PC-9 (cell line): ENCODE data around the gene ACSL5. TPM values are rescaled to one million over a fixed set of nuclear protein-coding genes. Genes with fewer than 3 reads are reported as not detected.
A peak's percentile ranks its signal among the peaks of the same experiment; 100 is the strongest.

Experiments used
- BruUV-seq: library from RNA; stranded (reverse); fragments of 400-500 nt; replicated peaks from 2 replicates; lab custom pipeline; 2021; lab: Mats Ljungman, UMichigan
- CTCF ChIA-PET: fragments of 300-600 bp; sonication (Branson Sonifier 250); formaldehyde crosslinking; loops from one replicate; lab custom pipeline; 2022; ENCODE audit warnings: antibody characterized with exemption; lab: Charles Lee
- POLR2A ChIA-PET: fragments of 300-600 bp; sonication (Branson Sonifier 250); formaldehyde crosslinking; loops from one replicate; lab custom pipeline; 2022; ENCODE audit warnings: antibody characterized with exemption; ENCODE audit not compliant: unreplicated experiment; lab: Charles Lee
- DNase-seq, 2 experiments: peaks; one replicate each; pipeline versions ENCODE4 v3.0.0 to v3.0.0-alpha.2; 2015 to 2022; ENCODE audit warnings: mixed read lengths in 1 of 2
- H2AFZ ChIP-seq: fragments of 200-600 bp; sonication (generic); 2 replicates; pipeline ENCODE4 v1.8.1; 2017; ENCODE audit warnings: antibody characterized with exemption
- H3F3A ChIP-seq: fragments of 200-600 bp; sonication (generic); 2 replicates; pipeline ENCODE4 v1.8.1; 2017; ENCODE audit warnings: antibody characterized with exemption, mild to moderate bottlenecking, low read depth; ENCODE audit not compliant: insufficient read depth
- H3K27ac ChIP-seq: fragments of 200-600 bp; sonication (generic); 2 replicates; pipeline ENCODE4 v1.6.1; 2016; ENCODE audit warnings: mixed run types
- H3K27me3 ChIP-seq: fragments of 200-600 bp; sonication (generic); 2 replicates; pipeline ENCODE4 v1.6.1; 2016; ENCODE audit warnings: low read depth, mixed run types; ENCODE audit not compliant: insufficient read depth
- H3K36me3 ChIP-seq: fragments of 200-600 bp; sonication (generic); 2 replicates; pipeline ENCODE4 v1.6.1; 2016; ENCODE audit warnings: low read depth, mixed run types
- H3K4me1 ChIP-seq: fragments of 200-600 bp; sonication (generic); replicated peaks from 2 replicates; pipeline ENCODE4 v1.6.1; 2016; ENCODE audit warnings: mixed run types; ENCODE audit not compliant: insufficient read depth
- H3K4me2 ChIP-seq: fragments of 200-600 bp; sonication (generic); 2 replicates; pipeline ENCODE4 v1.6.1; 2017; ENCODE audit warnings: mixed run types
- H3K4me3 ChIP-seq: fragments of 200-600 bp; sonication (generic); 2 replicates; pipeline ENCODE4 v1.6.1; 2016; ENCODE audit warnings: mixed run types
- H3K79me2 ChIP-seq: fragments of 200-600 bp; sonication (generic); 2 replicates; pipeline ENCODE4 v1.6.1; 2017; ENCODE audit warnings: low read depth, mixed run types
- H3K9me2 ChIP-seq: fragments of 200-600 bp; sonication (generic); 2 replicates; pipeline ENCODE4 v1.8.1; 2017; ENCODE audit warnings: mild to moderate bottlenecking; ENCODE audit not compliant: insufficient read depth
- H3K9me3 ChIP-seq: fragments of 200-600 bp; sonication (generic); 2 replicates; pipeline ENCODE4 v1.8.1; 2016; ENCODE audit warnings: low read depth; ENCODE audit not compliant: insufficient read depth
- H4K20me1 ChIP-seq: fragments of 200-600 bp; sonication (generic); 2 replicates; pipeline ENCODE4 v1.8.1; 2017; ENCODE audit not compliant: insufficient read depth
- EZH2 ChIP-seq: fragments of 200-600 bp; sonication (generic); IDR thresholded peaks from 2 replicates; pipeline ENCODE4 v1.8.0; 2017; ENCODE audit warnings: antibody characterized with exemption, low read depth
- intact Hi-C: fragments of 100-400 bp; cut with micrococcal nuclease; formaldehyde crosslinking; loops from one replicate; pipeline ENCODE4 v1.10.0; 2022; ENCODE audit not compliant: unreplicated experiment
- total RNA-seq: library from RNA; stranded (reverse); gene quantifications from 2 replicates; pipeline ENCODE4 v1.2.3, GENCODE V29; 2021
- TF ChIP-seq, protein P1 (sequence below): fragments of 200-600 bp; sonication (generic); conservative IDR thresholded peaks from 2 replicates; pipeline ENCODE4 v1.6.1; 2017; ENCODE audit warnings: mixed run types, antibody characterized with exemption, mild to moderate bottlenecking, moderate library complexity

ACSL5 gene
- total RNA-seq, 1 experiment from 2014 or later = 21.4 TPM

DNA sequence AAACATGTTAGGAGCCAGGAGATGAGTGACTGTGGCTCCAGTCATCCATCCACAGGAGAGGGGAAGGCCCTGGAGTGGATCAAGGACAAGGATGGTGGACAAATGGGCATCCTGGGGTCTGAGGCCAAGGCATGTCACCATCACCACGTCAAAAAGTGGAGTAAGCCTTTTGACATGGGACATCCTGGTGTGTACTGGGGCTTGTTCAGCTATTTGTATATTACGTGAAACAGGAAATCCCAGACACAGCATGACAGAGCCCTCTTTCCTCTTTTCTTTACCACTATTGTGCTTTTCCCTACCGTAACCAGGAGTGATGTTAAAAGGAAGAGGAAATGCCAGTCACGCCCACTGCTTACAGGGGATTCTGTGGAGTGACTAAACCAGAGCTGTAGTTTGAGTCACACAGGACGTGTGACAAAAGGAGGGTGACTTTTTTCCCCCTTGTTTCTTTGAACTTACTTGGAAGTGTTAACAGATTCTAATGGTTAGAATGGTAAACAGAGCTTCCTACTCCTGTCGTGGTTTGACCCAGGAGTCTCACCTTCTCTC, 15.4 kb downstream of the ACSL5 start:
- BruUV-seq = no TSS peak
- no peaks in the 10 kb centered on the region for H4K20me1 ChIP-seq
- H3K4me2 ChIP-seq = peak overlapping the region; percentile 52
- peak in 1 of 2 experiments; percentile 93 for DNase-seq
- peaks cover 72% of the 10 kb centered on the region for H3K79me2 ChIP-seq
- peaks cover 63% of the 10 kb centered on the region for H3K4me1 ChIP-seq
- TF ChIP-seq, protein P1, sequence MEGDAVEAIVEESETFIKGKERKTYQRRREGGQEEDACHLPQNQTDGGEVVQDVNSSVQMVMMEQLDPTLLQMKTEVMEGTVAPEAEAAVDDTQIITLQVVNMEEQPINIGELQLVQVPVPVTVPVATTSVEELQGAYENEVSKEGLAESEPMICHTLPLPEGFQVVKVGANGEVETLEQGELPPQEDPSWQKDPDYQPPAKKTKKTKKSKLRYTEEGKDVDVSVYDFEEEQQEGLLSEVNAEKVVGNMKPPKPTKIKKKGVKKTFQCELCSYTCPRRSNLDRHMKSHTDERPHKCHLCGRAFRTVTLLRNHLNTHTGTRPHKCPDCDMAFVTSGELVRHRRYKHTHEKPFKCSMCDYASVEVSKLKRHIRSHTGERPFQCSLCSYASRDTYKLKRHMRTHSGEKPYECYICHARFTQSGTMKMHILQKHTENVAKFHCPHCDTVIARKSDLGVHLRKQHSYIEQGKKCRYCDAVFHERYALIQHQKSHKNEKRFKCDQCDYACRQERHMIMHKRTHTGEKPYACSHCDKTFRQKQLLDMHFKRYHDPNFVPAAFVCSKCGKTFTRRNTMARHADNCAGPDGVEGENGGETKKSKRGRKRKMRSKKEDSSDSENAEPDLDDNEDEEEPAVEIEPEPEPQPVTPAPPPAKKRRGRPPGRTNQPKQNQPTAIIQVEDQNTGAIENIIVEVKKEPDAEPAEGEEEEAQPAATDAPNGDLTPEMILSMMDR = no peak
- TF ChIP-seq EZH2 = no peak
- peaks cover under 1% of the 10 kb centered on the region; the same call in 1 of the 2 replicates for H3K36me3 ChIP-seq
- H3F3A ChIP-seq = peaks cover 25% of the 10 kb centered on the region
- no peaks in the 10 kb centered on the region for H3K9me2 ChIP-seq
- no peak overlapping the region for H2AFZ ChIP-seq
- ChIA-PET CTCF (interaction anchor here (0.5 to 0.6 kb wide), 3 partner anchors 14 to 736 kb away, joined by 3 read pairs; no protein-coding TSS in a partner anchor), POLR2A (interaction anchor here (0.6 kb wide), 1 partner anchor 27 kb away, joined by 3 read pairs; no protein-coding TSS in a partner anchor)
- peak overlapping the region; percentile 90 for H3K27ac ChIP-seq
- no peaks in the 10 kb centered on the region for H3K27me3 ChIP-seq
- no peak overlapping the region for H3K4me3 ChIP-seq
- intact Hi-C loops = no loop called here
- H3K9me3 ChIP-seq = no peaks in the 10 kb centered on the region

DNA sequence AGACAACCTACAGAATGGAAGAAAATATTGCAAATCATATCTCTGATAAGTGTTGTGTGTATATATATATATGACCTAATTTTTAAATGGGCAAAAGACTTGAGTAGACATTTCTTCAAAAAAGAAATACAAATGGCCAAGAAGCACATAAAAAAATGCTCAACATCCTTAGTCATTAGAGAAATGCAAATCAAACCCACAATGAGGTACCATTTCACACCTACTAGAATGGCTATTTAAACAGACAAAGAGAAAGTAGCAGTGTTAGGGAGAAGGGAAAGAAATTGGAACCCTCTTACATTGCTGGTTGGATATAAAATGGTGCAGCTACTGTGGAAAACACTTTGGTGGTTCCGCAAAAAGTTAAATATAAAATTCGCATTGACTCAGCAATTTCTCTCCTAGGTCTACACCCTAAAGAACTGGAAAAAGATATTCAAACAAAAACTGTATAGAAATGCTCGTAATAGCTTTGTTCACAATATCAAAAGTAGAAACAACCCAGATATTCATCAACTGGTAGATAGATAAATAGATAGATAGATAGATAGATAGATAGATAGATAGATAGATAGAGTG, 16.3 kb downstream of the ACSL5 start:
- peak overlapping the region; percentile 52 for H3K4me2 ChIP-seq
- H3K36me3 ChIP-seq = peaks cover 8% of the 10 kb centered on the region; the same call in 1 of the 2 replicates
- BruUV-seq = no TSS peak
- no peaks in the 10 kb centered on the region for H4K20me1 ChIP-seq
- POLR2A ChIA-PET = no interaction called here
- peak overlapping the region; percentile 90 for H3K27ac ChIP-seq
- no peak overlapping the region for H2AFZ ChIP-seq
- DNase-seq = no peak
- H3K4me1 ChIP-seq = peaks cover 54% of the 10 kb centered on the region
- H3K9me2 ChIP-seq = no peaks in the 10 kb centered on the region
- no peaks in the 10 kb centered on the region for H3K27me3 ChIP-seq
- TF ChIP-seq EZH2 = no peak
- TF ChIP-seq, protein P1 = no peak
- H3K79me2 ChIP-seq = peaks cover 63% of the 10 kb centered on the region
- no peaks in the 10 kb centered on the region for H3K9me3 ChIP-seq
- CTCF ChIA-PET = no interaction called here
- H3K4me3 ChIP-seq = no peak overlapping the region
- intact Hi-C loops = no loop called here
- peaks cover 19% of the 10 kb centered on the region for H3F3A ChIP-seq

DNA sequence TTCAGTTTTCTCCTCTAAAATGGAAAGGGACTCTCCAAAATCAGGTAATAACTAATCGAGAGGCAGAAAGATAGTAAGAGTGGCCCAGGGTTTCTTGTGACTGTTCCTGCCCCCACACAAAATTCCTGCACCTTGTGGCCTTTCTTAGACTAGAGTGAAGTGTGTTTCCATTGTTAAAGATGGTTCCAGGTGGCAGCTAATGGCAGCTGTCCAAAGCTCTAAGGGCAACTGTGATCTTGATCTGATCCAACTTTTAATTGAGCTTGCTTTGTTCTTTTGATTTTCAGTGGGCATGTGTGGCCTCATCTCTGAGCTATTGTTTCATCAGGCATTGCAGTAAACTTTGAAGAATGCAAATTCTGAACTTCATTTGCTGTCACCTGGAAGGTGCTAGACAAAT, 19.4 kb downstream of the ACSL5 start:
- peaks cover 31% of the 10 kb centered on the region for H3K4me1 ChIP-seq
- BruUV-seq = no TSS peak
- no peak overlapping the region for H3K4me3 ChIP-seq
- peaks cover 16% of the 10 kb centered on the region for H3F3A ChIP-seq
- H3K9me3 ChIP-seq = no peaks in the 10 kb centered on the region
- H2AFZ ChIP-seq = no peak overlapping the region
- no peak overlapping the region for H3K4me2 ChIP-seq
- no peak for TF ChIP-seq EZH2
- intact Hi-C loops = no loop called here
- DNase-seq = no peak
- POLR2A ChIA-PET = interaction anchor here (0.6 kb wide), 1 partner anchor 1944 kb away, joined by 3 read pairs; no protein-coding TSS in a partner anchor
- H3K79me2 ChIP-seq = peaks cover 34% of the 10 kb centered on the region
- CTCF ChIA-PET = no interaction called here
- peaks cover 9% of the 10 kb centered on the region; the same call in 1 of the 2 replicates for H3K36me3 ChIP-seq
- H3K27me3 ChIP-seq = no peaks in the 10 kb centered on the region
- no peak overlapping the region for H3K27ac ChIP-seq
- H3K9me2 ChIP-seq = no peaks in the 10 kb centered on the region
- no peaks in the 10 kb centered on the region for H4K20me1 ChIP-seq
